HG02623 (cell line): ENCODE measurements around the gene PIKFYVE.
"Not testable (repeated sequence)": the region's sequence is repeated elsewhere in the genome, so short reads cannot be mapped to it uniquely, and the experiment has no call there.

Experiments
- ATAC-seq: cut with Tn5 transposase; IDR thresholded peaks from one replicate; pipeline ENCODE4 v1.9.1; 2021; ENCODE audit warnings: moderate library complexity; ENCODE audit not compliant: unreplicated experiment

The PIKFYVE gene

DNA sequence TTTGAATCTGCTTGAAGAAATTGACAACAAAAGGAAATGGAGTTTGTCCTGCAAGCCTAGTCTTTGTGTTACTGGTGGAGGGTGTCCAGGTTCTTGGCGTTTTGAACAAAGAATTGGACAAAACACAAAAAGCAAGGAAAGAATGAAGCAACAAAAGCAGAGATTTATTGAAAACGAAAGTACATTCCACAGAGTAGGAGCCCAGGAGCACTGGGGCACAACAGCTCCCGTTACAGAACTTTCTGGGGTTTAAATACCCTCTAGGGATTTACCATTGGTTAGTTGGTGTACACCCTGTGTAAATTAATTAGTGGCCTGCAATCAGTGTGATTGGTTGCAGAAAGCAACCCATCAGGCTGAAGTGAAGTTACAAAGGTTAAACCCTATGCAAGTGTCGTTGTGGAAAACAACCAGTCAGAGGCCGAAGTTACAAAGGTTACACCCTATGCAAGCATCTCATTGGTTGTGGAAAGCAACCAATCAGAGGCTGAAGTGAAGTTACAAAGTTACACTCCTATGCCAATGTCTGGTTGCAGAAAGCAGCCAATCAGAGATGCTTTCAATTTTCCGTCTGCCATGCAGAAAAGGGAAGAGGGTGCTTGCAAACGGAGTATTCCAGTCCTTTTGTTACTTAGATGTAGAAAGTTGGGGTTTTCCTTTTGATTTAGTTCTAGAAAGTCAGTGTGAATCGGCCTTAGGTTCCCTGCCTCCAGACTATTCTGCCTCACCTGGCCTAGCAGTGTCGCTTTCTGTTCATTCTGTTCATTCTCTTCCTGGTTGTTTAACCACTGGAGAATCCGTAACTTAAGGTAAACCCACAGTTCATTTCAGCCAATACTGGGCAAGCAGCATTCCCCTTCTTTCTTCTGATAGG is 92.9 kb downstream of the PIKFYVE start:
- ATAC-seq = no peak

DNA sequence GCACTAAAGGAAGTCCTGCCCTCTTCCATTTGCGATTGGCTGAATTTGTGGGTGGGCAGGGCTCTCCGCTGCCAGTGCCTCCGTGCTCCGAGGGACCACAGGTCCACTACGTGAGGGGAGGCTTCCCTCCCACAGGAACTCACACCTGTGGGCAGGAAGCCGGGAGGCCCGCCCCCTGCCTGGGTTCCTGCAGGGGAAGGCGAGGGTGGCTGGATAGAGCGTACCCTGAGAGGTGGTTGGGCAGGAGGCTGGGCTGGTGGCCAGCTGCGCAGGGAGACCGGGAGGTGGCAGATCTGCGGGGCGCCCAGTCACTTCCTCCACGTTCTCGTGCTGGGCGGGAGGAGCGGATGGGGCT is 93.6 kb downstream of the PIKFYVE start:
- ATAC-seq = no peak

DNA sequence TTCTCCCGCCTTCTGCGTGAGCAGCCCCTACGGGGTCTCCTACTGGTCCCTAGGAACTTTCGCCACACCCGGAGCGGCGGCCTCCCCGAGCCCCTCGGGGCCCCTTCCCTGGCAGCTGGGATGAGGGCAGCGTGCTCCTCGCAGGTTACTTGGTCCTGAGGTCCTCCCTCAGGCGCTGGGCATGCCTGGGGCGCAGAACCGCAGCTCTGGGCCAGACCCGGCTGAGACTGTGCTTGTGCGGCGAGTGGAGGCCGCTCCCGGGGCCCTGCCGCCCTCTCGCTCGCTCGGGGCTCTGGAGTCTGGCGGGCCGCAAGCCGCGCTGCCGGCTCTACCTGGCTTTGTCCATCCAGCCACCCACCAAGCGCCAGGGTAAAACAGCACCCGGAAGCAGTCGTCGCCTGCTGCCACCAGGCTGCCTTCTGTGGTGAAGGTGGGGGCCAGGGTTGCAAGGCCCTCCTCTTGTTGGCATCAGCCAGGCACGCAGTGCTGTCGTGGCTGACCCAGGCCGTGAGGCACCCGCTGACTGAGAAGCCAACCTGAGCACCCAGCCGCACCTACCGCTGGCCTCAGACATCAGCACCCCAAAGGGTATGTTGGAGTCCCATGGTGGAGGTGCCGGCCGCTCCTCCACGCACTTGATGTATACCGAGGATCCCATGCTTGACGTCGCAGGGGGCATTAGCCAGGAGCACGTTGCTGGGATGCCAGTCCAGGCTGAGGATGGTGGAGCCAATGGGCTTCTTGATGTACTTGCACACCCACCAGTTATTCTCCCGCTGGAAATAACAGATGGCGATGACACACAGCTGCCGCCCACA is 94.4 kb downstream of the PIKFYVE start:
- no peak for ATAC-seq

DNA sequence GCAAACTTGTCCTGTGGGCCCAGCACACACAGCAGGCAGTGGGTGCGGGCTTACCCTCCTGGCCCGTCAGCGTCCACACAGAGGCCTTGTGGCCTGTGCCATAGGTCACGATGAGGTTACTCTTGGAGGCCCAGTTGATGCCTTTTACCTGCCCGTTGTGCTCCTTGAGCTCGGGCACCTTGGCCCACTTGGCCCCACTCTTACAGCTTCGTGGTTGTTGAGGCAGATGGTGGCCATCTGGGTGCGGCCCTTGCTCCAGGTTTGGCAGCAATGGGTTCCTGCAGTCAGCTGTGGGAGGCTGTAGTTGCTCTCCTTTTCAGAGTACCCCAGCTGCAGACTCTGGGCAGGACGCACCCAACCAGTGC is 95.0 kb downstream of the PIKFYVE start:
- no peak for ATAC-seq

DNA sequence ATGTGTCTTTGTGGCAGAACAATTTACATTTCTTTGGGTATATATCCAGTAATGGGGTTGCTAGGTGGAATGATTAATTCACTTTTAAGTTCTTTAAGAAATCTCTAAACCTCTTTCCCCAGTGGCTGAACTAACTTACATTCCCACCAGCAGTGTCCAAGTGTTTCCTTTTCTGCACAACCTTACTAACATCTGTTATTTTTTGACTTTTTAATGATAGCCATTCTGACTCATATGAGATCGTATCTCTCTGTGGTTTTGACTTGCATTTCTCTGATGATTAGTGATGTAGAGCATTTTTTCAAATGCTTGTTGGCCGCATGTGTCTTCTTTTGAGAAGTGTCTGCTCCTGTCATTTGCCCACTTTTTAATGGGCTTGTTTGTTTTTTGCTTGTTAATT is 97.4 kb downstream of the PIKFYVE start:
- ATAC-seq = peak; percentile 45

DNA sequence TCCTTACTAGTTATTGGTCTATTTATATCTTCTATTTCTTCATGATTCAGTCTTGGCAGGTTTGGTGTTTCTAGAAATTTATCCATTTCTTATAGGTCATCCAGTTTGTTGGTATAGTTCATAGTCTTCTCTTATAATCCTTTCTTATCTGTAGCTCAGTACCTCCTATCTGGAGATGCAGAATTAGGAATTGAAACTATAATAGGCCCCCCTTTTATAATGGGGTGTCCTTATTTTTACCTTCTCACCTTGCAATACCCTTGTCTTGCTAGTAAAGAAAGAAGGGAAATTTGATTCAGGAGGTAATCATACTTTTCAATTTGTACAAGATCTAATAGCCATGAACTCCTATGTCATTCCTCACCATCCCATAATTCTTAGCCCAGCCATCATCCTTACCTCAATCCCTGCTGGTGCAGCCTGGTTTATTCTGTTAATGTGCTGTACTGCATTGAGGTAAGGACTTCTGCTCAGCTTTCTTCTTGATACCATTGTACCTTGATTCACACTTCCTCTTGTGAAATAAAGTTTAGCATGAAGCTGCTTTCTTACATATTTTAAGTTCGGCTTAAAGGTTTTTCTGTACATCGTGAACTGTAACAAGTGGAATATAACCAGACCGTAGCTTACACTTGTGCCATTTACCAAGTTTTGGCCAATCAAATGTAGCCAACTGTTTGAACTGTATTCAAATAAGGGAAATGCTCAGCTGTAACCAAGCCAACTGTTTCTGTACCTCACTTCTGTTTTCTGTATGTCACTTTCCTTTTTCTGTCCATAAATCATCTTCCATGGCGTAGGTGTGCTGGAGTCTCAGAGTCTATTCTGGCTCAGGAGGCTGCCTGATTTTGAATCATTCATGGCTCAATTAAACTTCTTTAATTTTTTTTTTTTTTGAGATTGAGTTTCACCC is 100.4 kb downstream of the PIKFYVE start:
- peak; percentile 64 for ATAC-seq

DNA sequence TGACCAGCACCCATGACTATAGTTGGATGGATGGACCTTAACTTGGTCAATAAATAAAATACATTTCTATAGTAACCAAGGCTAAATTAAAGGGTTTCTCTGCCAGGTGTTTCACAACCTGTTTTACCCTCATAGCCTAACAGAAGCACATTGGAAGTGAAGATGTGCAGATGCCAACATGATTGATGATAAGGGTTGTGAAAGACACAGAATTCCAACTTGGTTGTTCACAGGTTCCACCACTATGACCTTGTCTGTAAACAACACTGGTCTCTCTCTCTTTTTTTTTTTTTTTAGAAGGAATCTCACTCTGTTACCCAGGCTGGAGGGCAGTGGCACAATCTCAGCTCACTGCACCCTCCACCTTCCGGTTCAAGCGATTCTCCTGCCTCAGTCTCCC is 103.0 kb downstream of the PIKFYVE start:
- no peak for ATAC-seq

DNA sequence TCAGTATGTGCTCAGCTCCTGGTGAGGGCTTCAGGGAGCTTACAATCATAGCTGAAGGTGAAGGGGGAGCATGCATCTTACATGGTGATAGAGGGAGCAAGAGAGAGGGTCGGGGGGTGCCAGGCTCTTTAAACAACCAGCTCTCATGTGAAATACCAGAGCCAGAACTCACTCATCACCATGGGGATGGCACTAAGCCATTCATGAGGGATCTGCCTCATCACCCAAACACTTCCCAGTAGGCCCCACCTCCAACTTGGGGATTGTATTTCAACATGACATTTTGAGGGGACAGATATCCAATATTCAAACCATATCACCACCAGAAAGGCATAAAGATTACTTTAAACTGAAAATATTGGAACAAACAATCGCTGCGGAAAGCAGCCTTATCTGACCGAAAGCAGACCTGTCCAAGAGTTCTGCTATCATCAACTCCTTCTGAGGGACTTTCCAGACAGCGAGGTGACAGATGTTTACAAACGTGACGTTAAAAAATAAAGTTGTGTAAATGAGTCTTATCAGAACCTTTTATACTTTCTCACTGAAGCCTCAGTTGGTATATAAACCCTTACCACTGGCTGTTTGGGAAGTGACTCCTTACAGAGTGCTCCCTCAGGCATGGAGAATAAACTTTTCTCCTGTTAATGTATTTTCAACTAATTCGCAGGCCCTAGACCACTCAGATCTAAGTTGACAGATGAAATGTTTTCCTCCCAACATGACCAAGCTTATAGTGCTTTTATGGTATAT is 105.0 kb downstream of the PIKFYVE start:
- no peak for ATAC-seq

DNA sequence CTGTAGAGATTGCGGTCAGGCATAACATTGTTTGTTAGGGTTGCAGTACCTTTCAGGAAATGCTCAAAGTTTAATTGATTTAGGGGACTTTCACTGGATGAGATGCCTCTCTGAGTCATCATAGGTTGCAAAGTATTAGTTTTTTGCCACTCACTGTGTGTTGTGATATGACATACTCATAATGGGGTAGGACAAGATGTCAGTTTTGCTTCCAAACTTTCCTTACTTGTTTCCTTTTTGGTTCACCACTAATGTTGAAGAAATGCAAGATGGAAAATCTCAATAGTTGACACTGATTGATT is 105.5 kb downstream of the PIKFYVE start:
- ATAC-seq = no peak

DNA sequence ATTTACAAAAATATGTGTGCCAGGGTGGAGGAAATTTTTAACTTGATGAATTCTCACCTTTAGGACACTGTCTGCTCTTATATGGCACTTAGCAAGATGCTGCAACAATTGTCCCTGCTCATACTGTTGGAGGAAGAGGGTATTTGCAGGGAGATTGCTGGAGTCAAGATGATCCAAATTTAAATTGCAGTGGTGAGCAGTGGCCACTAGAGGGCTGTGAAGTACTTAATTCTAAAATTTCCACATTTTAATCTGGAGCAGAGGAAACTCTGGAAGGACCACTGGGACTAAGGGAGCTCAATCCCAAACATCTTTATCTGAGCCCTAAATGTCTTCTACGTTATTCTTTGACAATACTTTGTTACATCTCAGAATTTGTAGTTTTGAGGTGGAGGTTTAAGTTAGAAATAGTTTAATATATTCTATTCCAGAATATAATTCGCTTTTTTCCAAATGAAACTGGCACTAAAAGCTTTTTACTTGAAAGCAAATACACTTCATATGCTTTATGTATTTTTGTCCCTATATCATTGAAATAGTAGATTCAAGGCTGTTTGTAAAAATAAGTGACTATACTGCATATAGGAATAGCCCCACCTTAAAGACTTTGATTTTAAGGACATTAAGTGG is 107.5 kb downstream of the PIKFYVE start:
- ATAC-seq = peak; percentile 70

DNA sequence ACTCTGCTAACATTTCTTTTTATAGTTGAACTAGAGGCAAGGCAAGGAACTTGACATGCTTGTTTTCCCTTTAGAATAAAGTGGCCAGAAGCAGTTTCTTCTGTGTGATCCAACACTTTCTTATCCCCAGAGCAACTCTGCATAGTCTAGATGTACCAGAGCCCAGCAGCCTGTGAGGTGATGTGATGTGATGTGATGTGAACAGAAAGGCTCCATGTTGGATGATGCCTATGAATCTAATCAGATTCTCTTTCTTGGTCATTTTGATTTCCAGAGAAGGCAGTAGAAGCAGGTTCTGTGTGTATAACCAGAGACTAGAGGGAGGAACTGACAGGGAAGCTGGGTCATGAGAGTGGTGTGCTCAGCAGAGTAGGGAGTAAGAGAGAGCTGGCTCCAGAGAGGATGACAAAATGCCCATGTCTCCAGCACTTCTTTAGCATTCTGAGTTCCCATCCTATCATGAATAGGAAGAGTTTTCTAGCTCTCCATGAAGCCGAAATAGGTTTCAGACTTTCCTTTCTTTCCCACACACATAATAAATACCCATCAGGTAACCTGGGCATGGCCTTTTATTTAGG is 109.5 kb downstream of the PIKFYVE start:
- ATAC-seq = no peak

DNA sequence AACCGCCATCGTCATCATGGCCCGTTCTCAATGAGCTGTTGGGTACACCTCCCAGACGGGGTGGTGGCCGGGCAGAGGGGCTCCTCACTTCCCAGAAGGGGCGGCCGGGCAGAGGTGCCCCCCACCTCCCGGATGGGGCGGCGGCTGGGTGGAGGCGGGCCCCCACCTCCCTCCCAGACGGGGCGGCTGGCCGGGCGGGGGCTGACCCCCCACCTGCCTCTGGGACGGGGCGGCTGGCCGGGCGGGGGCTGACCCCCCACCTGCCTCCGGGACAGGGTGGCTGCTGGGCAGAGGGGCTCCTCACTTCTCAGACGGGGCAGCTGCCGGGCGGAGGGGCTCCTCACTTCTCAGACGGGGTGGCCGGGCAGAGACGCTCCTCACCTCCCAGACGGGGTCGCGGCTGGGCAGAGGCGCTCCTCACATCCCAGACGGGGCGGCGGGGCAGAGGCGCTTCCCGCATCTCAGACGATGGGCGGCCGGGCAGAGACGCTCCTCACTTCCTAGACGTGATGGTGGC is 111.3 kb downstream of the PIKFYVE start:
- not testable (repeated sequence) for ATAC-seq

DNA sequence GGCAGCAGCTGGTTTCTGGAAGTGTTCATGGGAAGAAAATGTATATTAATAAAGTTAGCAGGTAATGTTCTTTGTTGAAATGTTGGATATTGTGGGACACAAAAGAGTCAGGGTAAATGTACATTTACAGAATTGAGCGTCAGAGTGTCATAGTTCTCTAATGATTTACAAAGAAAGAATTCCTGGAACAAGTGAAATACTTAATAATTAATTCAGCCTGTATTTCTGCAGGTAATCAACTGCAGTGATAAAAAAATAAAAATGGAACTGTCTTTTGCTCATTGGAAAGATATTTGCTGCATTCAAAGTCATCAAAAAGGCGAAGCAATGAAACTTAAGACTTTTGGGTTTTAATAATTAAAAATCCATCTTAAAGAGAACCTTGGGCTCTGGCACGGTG is 113.1 kb downstream of the PIKFYVE start:
- no peak for ATAC-seq

DNA sequence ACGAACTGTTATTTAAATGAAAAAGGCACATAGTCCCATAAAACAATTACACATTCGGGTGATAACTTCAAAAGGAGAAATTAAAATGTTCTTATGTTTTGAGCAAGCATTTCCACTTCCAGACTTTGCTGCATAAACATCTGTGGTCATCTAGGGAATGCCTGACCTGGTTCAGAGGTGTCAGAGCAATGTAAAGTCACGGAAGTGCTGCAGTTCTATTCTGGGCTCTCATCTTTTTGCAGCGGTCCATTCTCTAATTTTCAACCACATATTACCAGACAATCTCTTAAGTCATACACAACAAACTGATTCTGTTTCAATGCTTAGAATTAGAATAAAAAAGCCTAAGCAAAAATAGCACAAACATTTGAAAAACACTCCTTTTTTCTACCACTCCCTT is 118.6 kb downstream of the PIKFYVE start:
- ATAC-seq = no peak

DNA sequence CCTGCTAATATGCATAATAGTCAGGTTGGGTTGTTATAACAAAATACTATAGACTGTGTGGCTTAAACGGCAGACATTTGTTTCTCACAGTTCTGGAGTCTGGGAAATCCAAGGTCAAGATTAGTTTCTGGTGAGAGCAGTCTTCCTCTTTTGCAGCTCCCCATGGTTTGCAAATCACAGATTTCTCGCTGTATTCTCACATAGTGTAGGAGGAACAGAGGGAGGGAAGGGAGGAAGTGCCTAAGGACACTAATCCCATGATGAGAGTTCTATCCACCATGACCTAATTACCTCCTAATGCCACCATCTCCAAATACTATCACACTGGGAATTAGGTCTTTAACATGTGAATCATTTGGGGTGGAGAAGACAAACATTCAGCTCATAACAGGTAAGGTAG is 120.5 kb downstream of the PIKFYVE start:
- no peak for ATAC-seq

DNA sequence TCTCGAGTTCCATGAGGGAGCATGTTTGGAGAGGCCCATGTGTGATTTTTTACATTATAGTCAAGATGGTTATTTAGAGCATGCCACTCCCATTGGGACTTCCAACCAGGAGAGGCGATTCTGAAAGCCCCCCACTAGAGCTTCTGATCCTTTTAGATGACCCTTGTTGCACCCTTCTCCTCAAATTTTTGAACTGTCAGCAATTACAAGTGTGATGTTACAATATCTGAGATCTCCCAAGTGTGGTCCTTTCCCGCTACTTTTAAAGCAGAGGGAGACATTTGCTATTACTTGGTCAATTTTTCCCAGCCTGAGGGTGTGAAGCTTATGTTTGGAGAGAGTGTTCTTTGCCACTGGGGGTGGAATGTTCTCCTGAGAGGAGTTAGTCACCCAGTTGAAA is 123.9 kb downstream of the PIKFYVE start:
- ATAC-seq = no peak

DNA sequence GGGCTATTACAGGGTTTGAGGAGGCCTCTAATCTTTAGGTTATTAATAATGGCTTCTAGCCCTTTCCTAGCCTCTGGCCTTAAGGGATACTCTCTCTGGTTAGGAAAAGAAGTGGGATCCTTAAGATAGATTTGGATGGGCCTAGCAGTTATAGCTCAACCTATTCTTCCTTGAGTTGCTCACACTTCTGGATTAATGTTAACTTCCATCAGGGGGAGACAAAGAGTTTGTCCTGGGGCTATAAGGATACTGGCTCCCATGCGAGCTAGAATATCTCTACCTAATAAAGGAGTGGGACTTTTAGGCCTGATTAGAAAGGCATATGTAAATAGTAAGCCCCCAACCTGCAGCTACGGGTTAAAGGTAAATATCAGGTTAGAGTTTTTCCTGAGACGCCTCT is 126.2 kb downstream of the PIKFYVE start:
- ATAC-seq = no peak

DNA sequence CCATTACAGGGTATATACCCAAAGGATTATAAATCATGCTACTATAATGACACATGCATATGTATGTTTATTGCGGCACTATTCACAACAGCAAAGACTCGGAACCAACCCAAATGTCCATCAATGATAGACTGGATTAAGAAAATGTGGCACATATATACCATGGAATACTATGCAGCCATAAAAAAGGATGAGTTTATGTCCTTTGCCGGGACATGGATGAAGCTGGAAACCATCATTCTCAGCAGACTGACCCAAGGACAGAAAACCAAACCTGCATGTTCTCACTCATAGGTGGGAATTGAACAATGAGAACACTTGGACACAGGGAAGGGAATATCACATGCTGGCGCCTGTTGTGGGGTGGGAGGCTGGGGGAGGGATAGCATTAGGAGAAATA is 130.7 kb downstream of the PIKFYVE start:
- ATAC-seq = not testable (repeated sequence)

DNA sequence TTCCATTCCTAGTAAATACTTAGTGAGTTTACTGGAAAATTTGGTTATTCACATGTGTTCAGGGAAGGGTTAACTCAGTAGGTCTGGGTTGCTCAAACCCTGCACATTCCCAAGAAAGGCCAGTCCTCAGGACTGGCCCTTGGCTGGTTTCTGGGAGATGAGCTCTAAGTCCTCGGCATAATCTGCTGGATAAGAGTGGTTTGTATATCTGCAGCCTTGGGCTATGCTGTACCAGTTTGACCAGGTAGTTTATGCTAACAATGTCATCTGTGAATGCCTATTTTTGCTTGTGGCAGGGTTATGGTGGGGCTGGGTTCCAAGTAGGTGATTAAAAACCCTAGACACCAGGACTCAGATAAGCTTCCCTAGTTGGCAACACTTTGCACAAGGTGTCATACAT is 133.1 kb downstream of the PIKFYVE start:
- ATAC-seq = no peak
